Tongue (tissue), 2 donors: ENCODE data around the gene SEC14L1. TPM values are rescaled to one million over a fixed set of nuclear protein-coding genes. Genes with fewer than 3 reads are reported as not detected.
"Not testable (repeated sequence)": the region's sequence is repeated elsewhere in the genome, so short reads cannot be mapped to it uniquely, and the experiment has no call there.

Experiments
- DNase-seq: peaks from one replicate; pipeline ENCODE4 v3.0.0-alpha.2; 2015
- total RNA-seq: library from RNA; depleted of rRNA; stranded (reverse); fragments of >200 nt; gene quantifications from one replicate; pipeline ENCODE4 v1.2.3, GENCODE V29; 2014

The SEC14L1 gene
- total RNA-seq, 1 donor from 2014 or later = 66.8 TPM

- no peak for DNase-seq
Observed at GRCh38 chr17:77237232-77238008, 96.7 kb downstream of the SEC14L1 start.

GRCh38 chr17:77240976-77241375 is 100.2 kb downstream of the SEC14L1 start:
- DNase-seq = no peak

GRCh38 chr17:77242118-77242851 is 101.5 kb downstream of the SEC14L1 start:
- no peak for DNase-seq

- no peak for DNase-seq
Observed at GRCh38 chr17:77245162-77245926, 104.6 kb downstream of the SEC14L1 start.

GRCh38 chr17:77246110-77247047 is 105.6 kb downstream of the SEC14L1 start:
- DNase-seq = no peak

GRCh38 chr17:77247048-77247541 is 106.3 kb downstream of the SEC14L1 start:
- DNase-seq = peak; percentile 92

- no peak for DNase-seq
Observed at GRCh38 chr17:77247609-77248008, 106.8 kb downstream of the SEC14L1 start.

GRCh38 chr17:77248216-77249114 is 107.7 kb downstream of the SEC14L1 start:
- DNase-seq = no peak

- DNase-seq = no peak
Observed at GRCh38 chr17:77251622-77252183, 110.9 kb downstream of the SEC14L1 start.

GRCh38 chr17:77252306-77252705 is 111.5 kb downstream of the SEC14L1 start:
- DNase-seq = not testable (repeated sequence)

GRCh38 chr17:77253611-77254051 is 112.9 kb downstream of the SEC14L1 start:
- DNase-seq = no peak

- peak; percentile 63 for DNase-seq
Observed at GRCh38 chr17:77254951-77255825, 114.4 kb downstream of the SEC14L1 start.

- DNase-seq = not testable (repeated sequence)
Observed at GRCh38 chr17:77255970-77256369, 115.2 kb downstream of the SEC14L1 start.

- DNase-seq = no peak
Observed at GRCh38 chr17:77256710-77257109, 115.9 kb downstream of the SEC14L1 start.

GRCh38 chr17:77257169-77257568 is 116.4 kb downstream of the SEC14L1 start:
- no peak for DNase-seq

GRCh38 chr17:77257596-77258458 is 117.1 kb downstream of the SEC14L1 start:
- no peak for DNase-seq

- no peak for DNase-seq
Observed at GRCh38 chr17:77258638-77259037, 117.9 kb downstream of the SEC14L1 start.
